ENCODE measurements around the gene RC3H2.
"Not testable (repeated sequence)": the region's sequence is repeated elsewhere in the genome, so short reads cannot be mapped to it uniquely, and the experiment has no call there.

Gene RC3H2

DNA sequence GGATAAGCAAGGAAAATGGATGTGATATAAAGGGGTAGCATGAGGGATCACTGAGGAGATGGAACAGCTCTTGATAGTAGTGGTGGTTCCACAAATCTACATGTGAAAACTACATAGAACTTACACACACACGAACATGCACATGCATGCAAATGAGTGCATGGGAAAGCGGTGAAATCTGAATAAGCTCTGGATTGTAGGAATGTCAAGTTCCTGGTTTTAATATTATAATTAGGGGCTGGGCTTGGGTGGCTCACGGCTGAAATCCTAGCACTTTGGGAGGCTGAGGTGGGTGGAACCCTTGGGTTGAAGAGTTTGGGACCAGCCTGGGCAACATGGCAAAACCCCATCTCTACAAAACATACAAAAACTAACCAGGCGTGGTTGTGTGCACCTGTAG lies 63.7 kb downstream of the RC3H2 start:
- no peak for DNase-seq (ENCODE audit: low read depth in 2 of 2)

DNA sequence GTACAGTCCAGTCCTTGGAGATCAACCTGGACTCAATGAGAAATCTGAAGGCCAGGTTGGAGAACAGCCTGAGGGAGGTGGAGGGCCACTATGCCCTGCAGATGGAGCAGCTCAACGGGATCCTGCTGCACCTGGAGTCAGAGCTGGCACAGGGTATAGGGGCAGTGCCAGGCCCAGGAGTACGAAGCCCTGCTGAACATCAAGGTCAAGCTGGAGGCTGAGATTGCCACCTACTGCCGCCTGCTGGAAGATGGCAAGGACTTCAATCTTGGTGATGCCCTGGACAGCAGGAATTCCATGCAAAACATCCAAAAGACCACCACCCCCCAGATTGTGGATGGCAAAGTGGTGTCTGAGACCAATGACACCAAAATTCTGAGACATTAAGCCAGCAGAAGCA lies 66.7 kb downstream of the RC3H2 start:
- DNase-seq (ENCODE audit: low read depth in 2 of 2): not testable (repeated sequence)

DNA sequence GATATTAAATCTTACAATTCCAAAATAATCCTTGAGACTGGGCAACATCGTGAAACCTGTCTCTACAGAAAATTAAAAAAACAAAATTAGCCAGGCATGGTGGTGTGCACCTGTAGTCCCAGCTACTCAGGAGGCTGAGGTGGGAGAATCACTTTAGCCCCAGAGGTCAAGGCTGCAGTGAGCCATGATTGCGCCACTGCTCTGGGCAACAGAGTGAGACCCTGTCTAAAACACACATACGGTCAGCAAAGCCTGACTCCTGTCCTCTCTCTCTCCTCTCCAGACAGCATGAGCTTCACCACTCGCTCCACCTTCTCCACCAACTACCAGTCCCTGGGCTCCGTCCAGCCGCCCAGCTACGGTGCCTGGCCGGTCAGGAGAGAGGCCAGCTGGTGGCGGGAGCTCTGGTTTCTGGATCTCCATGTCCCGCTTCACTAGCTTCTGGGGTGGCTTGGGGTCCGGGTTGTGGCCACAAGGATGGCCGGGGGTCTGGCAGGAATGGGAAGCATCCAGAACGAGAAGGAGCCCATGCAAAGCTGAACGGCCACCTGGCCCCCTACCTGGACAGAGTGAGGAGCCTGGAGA lies 67.8 kb downstream of the RC3H2 start:
- no peak for DNase-seq (ENCODE audit: low read depth in 2 of 2)

DNA sequence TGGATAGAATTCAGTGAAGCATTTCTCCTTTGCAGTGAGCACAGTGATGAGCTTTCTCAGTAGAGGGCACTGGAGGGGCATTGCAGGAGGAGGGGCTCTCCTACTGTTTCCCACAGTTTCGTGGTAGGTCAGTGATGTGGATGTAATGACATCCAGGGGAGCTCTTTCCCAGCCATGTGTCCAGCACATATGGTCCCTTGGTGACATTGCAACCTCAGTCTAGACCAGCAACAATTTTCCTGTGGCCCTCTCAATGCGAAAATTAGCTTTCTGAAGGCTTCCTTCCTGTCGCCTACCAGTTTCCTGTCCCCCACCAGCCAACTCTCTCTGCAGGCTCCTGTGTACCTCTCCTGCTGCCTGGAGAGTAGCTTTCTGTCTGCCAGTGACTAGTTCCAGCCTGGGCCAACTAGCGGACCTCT lies 69.8 kb downstream of the RC3H2 start:
- no peak for DNase-seq (ENCODE audit: low read depth in 2 of 2)

DNA sequence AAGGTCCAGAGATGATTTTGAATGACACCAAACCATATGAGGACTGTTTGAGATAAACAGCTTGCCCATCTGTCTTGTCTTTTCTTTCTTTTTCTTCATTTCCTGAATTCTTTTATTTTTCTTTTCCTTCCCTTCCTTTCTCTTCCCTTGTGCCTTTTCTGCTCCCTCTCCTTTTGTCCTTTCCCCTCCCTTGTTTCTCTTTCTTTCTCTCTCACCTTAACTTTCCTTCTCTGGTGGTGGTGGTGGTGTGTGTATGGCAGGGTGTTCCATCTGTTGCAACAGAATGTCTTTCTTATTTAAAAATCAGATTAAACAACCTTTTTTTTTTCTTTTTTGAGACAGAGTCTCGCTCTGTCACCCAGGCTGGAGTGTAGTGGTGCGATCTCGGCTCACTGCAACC lies 73.0 kb downstream of the RC3H2 start:
- DNase-seq (ENCODE audit: low read depth in 2 of 2): no peak

DNA sequence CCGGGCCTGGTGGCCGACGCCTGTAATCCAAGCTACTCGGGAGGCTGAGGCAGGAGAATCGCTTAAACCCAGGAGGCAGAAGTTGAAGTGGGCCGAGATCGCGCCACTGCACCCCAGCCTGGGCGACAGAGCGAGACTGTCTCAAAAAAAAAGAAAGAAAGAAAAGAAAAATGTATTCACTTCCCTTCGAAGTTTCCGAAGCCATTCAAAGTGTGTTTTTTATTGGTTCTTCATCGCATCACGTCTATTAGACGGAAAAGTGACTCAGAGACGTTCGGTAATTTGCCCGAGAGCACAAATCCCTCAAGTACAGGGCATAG lies 76.2 kb downstream of the RC3H2 start:
- not testable (repeated sequence) for DNase-seq (ENCODE audit: low read depth in 2 of 2)

DNA sequence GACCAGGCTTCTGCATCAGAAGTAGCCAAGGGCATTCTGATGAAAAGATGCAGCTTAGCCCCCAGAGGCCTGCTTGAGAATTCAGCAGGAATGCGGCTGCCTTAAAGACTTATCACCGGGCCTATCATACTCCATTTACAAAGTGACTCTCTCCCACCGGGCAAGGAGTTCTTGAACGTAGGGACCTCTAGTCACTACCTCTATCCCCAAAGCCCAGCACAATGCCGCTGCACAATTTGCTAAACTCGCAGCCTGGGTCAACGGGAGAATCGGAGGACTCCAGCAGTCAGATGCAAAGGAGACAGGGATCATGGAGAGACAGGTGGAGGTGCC lies 77.4 kb downstream of the RC3H2 start:
- DNase-seq (ENCODE audit: low read depth in 2 of 2): no peak

DNA sequence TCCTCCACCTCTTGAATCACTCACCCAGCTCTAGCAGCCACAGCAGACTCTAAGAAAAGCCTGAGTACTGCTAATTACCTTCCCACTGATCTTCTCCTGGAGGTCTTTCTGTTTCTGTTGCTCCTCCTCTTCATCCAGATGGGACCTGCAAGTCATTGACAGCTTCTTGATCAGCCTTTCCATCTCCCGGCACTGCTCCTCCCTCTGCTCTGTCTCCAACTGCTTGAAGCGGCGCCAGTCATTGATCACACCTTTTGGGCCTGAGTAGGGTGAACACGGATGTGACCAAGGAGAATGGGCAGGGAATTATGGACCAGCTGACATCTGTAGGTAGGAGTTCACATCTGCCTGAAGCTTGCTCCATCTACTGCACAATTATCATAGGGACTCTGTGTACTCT lies 82.2 kb downstream of the RC3H2 start:
- DNase-seq (ENCODE audit: low read depth in 2 of 2): no peak

DNA sequence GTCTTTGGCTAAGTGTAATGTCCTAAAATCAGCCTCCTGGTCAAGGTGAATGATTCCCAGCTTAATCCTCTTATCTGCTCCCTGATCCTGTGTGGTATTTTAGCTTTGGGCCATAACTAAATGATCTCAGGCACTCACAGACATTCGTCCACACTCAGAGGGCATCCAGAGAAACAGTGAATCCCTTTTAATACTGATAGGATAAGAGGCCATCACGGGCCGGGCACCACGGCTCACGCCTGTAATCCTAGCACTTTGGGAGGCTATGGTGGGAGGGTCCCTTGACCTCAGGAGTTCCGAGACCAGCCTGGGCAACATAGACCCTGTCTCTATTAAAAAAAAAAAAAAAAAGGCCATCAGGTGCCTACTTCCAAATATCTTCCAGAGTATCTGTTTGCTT lies 83.1 kb downstream of the RC3H2 start:
- DNase-seq (ENCODE audit: low read depth in 2 of 2): no peak

DNA sequence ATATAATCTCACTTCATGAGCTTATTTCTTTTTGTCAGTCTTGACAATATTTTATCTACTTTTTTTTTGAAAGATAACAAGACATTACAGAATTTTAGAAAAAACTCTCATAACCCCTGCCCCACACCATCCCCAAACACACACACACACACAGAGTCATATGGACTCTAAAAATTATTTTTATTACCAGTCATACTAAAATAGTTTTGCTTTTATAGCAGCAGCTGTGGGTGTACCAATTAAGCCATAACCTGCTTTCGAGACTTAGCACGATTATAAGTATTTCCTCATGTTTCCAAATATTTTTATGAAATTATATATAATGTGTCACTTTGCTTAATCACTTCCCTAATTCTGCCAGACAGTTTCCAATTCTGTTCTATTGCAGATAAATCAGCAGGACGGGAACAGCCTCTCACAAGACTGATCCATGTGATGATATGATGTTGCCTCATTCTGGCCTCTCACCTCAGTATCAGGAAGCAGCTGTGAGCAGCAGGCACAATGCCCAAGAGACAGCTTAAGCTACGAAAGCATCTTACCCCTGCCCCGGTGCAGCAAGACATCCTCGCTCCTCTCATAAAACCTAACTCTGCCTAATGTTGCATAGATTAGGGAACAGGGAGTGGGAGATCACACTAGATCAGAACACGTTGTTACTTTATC lies 83.7 kb downstream of the RC3H2 start:
- no peak for DNase-seq (ENCODE audit: low read depth in 2 of 2)

DNA sequence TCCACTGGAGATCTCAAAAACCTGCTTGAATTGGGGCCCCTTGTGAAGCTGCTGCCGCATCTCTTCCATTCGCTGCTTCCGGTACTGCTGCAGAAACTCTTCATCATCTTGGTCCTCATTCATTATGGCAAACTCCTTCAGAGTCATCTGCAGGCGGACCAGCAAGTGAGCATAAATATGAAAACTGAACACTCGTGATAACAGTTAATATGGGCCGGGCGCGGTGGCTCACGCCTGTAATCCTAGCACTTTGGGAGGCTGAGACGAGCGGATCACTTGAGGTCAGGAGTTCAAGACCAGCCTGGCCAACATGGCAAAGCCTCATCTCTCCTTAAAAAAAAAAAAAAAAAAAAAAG lies 84.7 kb downstream of the RC3H2 start:
- DNase-seq (ENCODE audit: low read depth in 2 of 2): no peak

DNA sequence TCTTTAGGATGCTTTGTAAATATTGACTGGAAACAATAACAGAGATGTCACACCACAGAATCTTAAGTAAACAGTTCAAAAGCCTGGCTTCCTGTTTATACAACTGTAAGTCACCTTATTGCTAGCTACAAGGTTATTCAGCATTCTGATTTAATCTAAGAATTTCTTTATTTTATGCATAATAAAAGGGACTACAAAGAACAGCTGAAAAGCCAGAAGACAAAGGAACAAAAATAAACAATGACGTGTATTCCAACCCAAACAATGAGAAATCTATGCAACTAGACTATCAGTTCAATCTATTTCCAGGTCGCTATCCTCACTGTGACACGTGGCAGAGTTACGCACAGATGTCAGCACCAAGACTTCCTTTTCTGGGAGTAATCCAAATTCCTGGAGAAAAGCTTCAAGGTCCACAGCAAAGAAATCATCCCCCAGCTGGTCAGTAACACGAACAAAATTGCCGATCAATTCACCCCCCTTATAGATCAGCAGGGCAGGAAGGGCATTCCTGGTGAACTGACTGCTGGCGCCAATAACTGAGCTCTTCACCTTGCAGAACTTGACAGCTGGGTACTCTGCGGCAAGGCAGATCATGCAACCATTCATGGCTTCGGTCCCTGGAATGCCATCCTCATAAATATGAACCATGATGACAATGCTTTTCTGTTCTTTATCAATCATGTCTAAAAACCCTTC lies 85.2 kb downstream of the RC3H2 start:
- DNase-seq (ENCODE audit: low read depth in 2 of 2): no peak

DNA sequence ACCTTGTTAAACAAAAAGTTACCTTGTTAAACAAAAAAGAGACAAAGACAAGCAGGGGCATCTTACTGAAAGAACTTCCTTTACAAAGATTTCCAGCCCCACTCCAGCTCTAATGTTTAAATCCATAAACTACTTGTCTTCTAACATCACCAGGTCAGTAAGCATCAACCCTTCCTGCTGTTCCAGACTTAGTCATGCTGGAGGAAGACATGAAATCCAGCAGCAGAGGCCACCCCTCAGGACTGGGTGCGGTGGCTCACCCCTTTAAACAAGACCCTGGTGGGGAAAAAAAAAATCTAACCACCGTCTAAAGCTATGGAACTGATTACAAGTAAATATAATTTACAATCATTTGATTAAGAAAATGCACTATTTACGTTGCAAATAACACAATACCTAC lies 85.8 kb downstream of the RC3H2 start:
- DNase-seq (ENCODE audit: low read depth in 2 of 2): no peak

DNA sequence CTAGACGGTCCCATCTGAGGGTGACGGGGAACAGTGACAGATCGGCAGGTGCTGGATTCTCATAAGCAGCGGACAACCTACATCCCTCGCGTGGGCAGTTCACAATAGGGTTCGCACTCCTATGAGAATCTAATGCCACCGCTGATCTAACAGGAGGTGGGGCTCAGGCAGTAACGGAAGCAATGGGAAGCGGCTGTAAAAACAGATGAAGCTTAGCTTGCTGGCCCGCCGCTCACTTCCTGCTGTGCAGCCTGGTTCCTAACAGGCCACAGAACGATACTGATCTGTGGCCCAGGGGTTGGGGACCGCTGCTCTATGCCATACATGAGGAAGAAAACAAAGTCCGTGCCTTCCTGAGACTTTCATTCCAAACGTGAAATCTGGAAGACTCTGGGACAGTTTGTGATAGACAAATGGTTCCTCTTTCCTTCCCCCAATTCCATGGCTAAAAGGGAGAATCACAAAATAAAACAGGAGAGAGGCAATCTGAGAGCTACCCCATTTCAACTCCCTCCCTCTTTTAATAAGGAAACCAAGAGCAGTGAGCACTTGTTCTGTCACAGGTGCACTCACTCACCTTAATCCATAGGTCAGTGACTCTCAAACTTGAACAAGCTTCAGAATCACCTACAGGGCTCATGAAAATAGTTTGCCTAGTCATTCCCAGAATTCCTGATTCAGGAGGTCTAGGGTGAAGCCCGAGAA lies 88.8 kb downstream of the RC3H2 start:
- DNase-seq (ENCODE audit: low read depth in 2 of 2): no peak

DNA sequence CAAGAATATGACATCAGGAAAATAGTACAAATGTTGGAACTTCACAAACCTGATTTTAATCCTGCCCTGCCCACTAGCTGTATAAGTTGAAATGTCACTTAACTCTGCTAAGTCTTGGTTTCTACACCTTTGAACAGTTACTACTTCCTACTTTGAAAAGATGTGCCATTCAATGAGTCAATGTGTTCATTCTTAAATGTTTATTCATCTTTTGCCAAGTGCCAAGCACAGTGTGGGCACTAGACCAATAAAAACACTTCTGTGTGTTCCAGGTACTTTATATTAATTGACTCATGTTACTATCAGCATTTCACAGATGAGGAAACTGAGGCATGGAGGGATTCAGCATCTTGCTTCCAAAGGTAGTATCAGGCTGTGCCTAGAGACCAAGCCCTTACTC lies 89.6 kb downstream of the RC3H2 start:
- no peak for DNase-seq (ENCODE audit: low read depth in 2 of 2)

DNA sequence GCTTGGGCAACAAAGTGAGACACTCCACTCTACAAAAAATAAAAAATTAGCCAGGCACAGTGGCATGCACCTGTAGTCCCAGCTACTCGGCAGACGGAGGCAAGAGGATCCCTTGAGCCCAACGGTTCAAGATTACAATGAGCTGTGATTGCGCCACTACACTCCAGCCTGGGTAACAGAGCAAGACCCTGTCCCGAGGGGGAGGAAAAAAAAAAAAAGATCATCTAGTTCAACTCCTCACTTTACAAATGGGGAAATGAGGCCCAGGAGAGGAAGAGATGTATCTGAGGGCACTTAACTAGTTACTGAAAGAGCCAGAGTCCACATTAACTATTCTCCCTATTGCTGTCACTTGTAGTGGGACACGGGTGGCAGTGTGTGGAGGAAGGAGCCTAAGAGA lies 90.6 kb downstream of the RC3H2 start:
- DNase-seq (ENCODE audit: low read depth in 2 of 2): no peak

DNA sequence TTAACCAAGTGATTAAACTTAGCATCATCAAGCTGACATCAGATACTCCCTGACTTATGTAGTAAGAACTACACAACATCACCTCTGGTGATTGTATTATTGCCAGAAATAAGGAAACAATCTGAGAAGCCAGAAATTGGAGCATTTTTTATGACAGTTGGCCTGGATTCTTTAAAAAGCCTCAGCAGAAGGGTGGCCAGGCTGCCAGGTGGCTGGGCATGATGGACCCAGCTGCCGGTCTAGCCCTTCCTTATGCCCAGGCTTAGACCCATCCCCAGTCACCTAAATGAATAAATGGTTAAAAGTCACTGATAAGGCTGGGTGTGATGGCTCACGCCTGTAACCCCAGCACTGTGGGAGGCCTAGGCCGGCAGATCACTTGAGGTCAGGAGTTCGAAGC lies 92.4 kb downstream of the RC3H2 start:
- no peak for DNase-seq (ENCODE audit: low read depth in 2 of 2)

DNA sequence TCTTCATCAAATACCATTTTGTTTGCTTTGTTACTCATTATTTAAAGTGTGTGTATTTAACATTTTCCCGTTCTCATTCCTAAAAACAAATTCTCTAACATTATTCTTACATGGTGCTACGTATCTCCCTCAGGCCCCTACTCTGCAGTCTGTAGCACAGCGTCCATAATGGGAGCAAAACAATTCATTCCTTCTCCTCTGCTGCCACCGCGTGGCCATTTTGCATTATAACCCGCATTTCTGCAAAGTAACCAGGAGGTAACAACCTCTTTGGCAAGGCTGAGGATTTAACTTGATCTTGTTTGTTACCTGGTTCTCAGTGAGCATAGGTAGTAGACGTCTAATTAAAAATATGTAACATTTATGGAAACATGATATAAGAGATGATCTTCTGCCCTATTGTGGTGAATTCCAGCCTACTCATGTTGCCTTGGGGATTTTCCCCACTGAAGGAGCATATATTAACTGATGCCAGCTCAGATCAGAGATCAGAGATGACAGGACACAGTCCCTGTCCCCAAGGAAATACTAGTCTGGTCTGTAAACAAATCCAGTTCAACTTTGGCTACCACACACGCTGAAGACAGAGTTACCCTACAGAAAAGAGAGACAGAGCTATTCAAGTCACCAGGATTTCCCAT lies 94.7 kb downstream of the RC3H2 start:
- DNase-seq (ENCODE audit: low read depth in 2 of 2): peak; percentile 28 to 42

DNA sequence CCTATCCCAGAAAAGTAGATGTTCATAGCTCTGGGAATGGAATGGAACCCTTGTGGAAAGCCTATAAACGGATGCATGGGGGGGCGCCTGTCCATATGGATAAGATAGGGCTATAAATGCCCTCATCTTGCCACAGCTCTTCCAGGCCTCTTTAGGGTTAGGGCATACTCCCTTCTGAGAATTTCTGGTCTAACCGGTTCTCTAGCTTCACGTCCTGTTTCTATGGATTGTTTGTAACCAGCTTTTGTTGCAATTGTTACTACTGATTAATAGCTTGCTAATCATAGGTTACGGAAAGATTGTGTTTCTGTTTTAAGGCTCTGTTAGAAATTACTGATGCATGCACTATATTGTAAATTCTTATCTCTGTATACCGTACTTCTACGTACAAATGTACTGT lies 95.9 kb downstream of the RC3H2 start:
- DNase-seq (ENCODE audit: low read depth in 2 of 2): not testable (repeated sequence)

DNA sequence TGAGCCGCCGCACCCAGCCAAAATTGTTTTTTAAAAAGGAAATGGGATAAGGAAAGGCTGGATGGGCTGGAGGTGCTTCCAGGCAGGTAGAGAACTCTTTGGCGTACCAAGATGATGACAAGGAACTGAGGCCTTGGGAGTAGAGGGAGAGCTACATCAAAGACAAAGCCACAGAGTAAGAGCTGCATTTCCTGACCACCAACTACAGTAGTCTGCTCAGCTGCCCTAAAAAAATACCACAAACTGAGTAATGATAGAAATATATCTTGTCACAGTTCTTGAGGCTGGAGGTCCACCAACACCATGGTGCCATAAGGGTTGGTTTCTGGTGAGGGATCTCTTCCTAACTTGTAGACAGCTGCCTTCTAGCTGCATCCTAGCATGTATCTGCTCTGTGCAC lies 97.0 kb downstream of the RC3H2 start:
- no peak for DNase-seq (ENCODE audit: low read depth in 2 of 2)

DNA sequence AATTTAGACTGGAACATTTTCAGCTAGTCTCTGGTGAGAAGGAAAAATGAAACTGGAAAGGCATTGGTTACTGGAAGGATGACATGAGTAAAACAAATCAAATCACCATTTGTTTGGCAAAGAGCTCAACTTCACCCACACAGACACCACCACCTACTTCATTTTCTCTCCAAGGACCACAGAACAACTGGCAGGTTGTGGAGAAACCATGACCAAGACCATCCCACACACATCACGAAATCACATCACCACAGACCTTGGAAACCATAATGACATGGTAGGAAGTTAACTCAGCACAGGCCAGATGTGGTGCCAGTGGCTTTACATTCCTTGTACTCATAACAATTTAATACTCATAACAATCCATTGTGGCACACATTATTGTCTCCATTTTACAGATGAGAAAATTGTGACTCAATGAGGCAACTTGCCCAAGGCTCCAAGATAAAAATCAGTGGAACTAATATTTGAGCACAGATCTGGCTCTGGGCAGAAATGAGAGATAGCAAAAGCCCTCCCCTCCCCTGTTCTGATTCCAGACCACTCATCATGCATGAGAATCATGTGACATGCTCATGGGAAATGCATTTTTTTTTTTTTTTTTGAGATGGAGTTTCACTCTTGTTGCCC lies 97.8 kb downstream of the RC3H2 start:
- DNase-seq (ENCODE audit: low read depth in 2 of 2): no peak

DNA sequence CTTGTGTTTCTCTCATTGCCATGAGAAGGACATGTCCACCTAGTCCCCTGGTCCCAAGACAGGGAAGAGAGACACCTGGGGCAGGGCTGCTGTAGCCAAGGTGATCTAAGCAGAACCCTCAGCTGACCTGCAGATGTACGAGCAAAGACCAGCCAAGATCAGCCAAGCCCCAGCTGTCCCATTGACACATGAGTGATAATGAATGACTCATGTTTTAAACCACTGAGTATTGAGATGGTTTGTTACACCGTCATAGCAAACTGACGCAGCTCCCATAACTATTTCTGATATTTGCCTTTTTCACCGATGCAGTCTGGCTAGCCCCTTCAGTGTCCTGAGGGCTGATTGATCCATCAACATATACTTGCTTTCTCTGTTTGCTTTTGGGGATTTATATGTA lies 98.5 kb downstream of the RC3H2 start:
- DNase-seq (ENCODE audit: low read depth in 2 of 2): no peak

Measured in fibroblast of skin of left biceps (primary cell).